Retinal pigment epithelial cell (primary cell): ENCODE results near the gene ZNF112.
A peak's percentile ranks its signal among the peaks of the same experiment; 100 is the strongest.

Experiments
- DNase-seq: peaks from one replicate; pipeline ENCODE4 v3.0.0-alpha.2; 2010; ENCODE audit warnings: low read depth
- H3K4me3 ChIP-seq: 2 replicates; pipeline ENCODE4 v1.5.1; 2011; ENCODE audit warnings: mild to moderate bottlenecking, low read length, control low read depth, moderate library complexity
- TF ChIP-seq, protein P1 (sequence below): conservative IDR thresholded peaks from 2 replicates; pipeline ENCODE4 v1.5.1; 2011; ENCODE audit warnings: low read depth, low read length, control low read depth, inconsistent platforms

The ZNF112 gene

DNA sequence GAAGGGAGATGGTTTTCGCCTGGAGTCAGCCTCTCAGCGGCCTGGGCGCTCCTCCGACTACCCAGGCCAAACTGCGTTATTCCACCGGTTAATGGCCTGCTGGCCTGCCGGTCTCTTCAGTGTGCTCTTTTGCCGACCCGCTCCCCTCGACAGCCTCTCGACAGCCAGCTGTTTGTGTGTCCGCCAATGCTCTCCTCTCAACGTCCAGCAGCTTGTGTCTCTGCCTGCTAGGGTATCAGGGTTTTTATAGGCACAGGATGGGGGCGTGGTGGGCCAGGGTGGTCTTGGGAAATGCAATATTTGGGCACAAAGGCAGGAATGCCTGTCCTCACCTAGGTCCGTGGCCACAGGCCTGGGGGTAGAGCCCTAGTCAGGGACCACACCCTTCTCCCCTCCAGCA, 50.2 kb downstream of the ZNF112 start:
- H3K4me3 ChIP-seq = no peak overlapping the region
- DNase-seq = no peak
- TF ChIP-seq, protein P1, sequence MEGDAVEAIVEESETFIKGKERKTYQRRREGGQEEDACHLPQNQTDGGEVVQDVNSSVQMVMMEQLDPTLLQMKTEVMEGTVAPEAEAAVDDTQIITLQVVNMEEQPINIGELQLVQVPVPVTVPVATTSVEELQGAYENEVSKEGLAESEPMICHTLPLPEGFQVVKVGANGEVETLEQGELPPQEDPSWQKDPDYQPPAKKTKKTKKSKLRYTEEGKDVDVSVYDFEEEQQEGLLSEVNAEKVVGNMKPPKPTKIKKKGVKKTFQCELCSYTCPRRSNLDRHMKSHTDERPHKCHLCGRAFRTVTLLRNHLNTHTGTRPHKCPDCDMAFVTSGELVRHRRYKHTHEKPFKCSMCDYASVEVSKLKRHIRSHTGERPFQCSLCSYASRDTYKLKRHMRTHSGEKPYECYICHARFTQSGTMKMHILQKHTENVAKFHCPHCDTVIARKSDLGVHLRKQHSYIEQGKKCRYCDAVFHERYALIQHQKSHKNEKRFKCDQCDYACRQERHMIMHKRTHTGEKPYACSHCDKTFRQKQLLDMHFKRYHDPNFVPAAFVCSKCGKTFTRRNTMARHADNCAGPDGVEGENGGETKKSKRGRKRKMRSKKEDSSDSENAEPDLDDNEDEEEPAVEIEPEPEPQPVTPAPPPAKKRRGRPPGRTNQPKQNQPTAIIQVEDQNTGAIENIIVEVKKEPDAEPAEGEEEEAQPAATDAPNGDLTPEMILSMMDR = no peak

DNA sequence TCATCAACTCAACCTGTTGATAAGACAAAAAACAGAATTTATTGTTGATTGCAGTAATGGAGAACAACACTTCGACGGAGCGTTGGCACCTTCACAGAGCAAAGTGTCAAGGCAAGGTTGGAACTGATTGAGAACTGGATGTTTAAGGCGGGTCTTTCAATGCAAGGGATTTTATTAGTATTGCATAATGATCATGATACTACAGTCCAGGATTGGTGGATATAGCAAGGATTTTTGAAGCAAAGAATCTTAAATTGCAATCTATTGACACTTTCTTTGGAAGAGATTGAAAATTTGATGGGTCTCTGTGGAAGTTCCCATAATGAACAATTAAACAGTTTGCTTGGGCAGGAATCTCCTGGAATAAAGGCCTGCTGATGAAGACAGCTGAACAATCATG, 51.0 kb downstream of the ZNF112 start:
- H3K4me3 ChIP-seq = no peak overlapping the region
- no peak for DNase-seq
- TF ChIP-seq, protein P1 = no peak

DNA sequence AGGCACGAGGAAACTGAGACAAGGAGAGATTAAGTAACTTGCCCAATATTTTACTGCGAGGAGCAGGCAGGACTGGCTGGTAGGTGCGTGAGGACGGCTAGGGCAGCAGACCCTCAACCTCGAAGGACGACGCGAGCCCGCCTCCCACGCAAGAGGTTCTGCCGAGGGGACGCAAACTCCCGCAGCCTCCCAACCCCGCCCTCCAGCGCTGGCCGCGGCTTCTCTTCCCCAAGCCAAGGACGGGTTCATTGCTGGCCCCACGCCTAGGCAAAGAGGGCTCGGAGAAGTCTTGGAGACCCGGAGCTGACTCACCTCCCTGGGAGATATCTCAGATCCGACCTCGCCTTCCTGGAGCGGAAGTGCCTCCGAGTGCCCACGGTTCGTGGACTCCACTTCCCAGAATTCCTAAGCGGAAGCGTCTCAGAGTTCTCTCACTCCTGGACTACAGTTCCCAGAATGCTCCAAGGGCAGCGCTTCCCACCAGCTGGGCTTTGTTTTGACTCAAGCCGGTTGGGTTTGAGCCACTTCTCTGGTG, 51.8 kb downstream of the ZNF112 start, which contains the start of gene ZNF235:
Gene ZNF235 (minus strand): TSS at position 367 of the 535 bp plus-strand sequence. CDS start 1,621 bp downstream, outside the sequence.
- peak within 1 kb of the TSS; percentile 87 for H3K4me3 ChIP-seq
- DNase-seq = peak; percentile 88
- TF ChIP-seq, protein P1 = no peak

DNA sequence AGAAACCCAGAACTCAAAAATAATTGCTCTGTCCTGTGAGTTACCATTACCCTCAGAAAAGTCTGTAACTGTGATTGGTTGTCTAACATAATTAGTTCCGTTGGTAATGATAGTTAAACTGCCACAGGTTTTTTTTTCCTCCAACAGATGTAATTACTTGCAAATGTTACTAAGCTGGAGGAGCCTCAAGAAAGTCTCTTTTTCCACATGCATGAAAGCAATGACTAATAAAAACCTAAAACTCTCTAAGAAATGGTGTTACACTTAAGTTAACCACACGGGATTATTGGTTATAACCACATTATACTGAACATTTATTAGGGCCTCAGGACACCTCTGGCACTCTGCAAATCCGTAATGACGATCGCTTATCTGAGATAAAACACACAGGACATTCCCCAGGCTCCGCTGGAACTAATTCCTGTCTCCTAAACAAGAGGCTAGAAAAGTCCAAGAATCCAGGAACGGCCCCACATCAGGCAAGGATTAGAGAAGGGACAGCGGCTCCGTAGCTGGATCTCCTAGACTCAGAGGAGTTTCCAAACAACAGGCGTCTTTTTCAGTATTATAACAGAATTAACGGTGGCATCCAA, 52.4 kb downstream of the ZNF112 start:
- no peak for DNase-seq
- TF ChIP-seq, protein P1 = no peak
- H3K4me3 ChIP-seq = peak overlapping the region; percentile 87

DNA sequence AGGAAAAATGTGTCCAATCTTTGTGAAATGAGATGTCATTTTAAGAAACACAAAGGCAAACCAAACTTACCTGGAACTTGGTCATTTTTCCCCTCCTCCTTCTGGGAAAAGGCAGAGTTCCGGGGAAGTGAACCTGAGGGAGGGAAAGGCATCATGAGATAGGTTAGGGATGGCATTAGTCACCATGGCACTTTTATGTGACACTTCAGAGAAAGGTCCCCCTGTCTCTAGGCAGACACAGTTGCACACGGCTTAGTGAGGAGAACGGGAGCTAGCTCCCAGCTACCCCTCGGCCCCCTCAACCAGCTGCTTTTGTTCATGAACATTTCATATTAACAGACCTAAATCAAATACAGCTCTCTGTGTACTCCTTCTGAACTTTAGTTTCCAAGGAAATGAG, 53.2 kb downstream of the ZNF112 start:
- TF ChIP-seq, protein P1 = no peak
- no peak overlapping the region for H3K4me3 ChIP-seq
- no peak for DNase-seq

DNA sequence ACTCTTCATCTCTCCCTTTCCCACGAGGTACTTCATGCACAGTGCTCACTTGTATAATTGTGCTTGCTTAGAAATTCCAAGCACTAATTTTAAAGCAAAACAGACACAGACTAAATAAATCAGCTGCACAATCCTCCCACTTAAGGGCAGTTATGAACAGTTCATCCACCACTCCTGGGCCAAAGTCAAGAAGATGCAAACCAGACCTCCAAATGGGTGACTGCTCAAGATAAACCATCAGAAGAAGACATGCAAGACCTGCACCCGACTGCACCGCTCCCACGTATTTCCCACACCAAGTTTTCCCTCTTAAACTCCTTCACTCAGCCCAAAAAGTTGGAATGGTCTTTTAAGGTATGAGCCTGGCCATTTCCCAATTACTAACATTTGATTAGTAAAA, 71.5 kb downstream of the ZNF112 start:
- H3K4me3 ChIP-seq = no peak overlapping the region
- TF ChIP-seq, protein P1 = no peak
- DNase-seq = no peak

DNA sequence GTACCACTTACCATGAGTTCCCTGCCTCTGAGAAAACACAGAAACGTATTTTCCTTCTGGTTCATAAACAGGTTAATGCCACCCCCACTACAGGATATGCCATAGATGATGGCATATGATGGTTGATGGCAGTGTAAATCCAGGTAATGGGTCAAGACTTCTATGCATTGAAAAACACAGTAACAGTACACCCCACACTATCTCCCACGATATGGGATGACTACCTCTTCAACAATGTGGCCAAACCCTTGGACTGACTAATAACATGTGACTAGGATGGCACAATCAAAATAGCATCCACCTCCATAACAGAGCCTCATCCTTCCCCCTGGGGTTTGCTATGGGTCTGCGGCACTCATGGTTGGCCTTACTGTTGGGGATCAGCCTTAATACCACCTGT, 73.6 kb downstream of the ZNF112 start:
- no peak overlapping the region for H3K4me3 ChIP-seq
- TF ChIP-seq, protein P1 = no peak
- DNase-seq = no peak
